A673 (cell line): Measurements from ENCODE around the gene NLGN1.

ENCODE experiments used
- CTCF ChIP-seq: fragments of 300-800, 200-600 bp; sonication (generic); conservative IDR thresholded peaks from 2 replicates; pipeline ENCODE4 v1.5.1; 2017; ENCODE audit warnings: low read depth, mild to moderate bottlenecking, antibody characterized with exemption, low read length, moderate library complexity, mixed read lengths
- EZH2 ChIP-seq: fragments of 200-600 bp; sonication (generic); IDR thresholded peaks from 2 replicates; pipeline ENCODE4 v1.6.1; 2017; ENCODE audit warnings: borderline replicate concordance, low read depth, mild to moderate bottlenecking, mixed read lengths, antibody characterized with exemption, low read length; ENCODE audit not compliant: poor library complexity, severe bottlenecking

- TF ChIP-seq CTCF (no peak), EZH2 (no peak)
Measured at GRCh38 chr3:174335324-174335723, 937.8 kb downstream of the NLGN1 start.
